Activated CD8-positive, alpha-beta memory T cell treated with anti-CD3 and anti-CD28 coated beads for 4 hours (primary cell): ENCODE results near the gene ANGPT4.

ENCODE experiments used
- DNase-seq, 2 donors: peaks; one replicate each; pipeline ENCODE4 v3.0.0-alpha.2; 2020; ENCODE audit warnings: low read depth in 2 of 2

ANGPT4 gene

GRCh38 chr20:825710-826421 is 90.3 kb downstream of the ANGPT4 start:
- no peak for DNase-seq

GRCh38 chr20:824916-825315 is 91.2 kb downstream of the ANGPT4 start:
- DNase-seq = no peak

GRCh38 chr20:824490-824889 is 91.6 kb downstream of the ANGPT4 start:
- DNase-seq = no peak

- no peak for DNase-seq
Observed at GRCh38 chr20:823574-823902, 92.6 kb downstream of the ANGPT4 start.

- no peak for DNase-seq
Observed at GRCh38 chr20:822651-823573, 93.2 kb downstream of the ANGPT4 start.

GRCh38 chr20:821731-822065 is 94.4 kb downstream of the ANGPT4 start:
- DNase-seq = no peak

- no peak for DNase-seq
Observed at GRCh38 chr20:821046-821730, 94.9 kb downstream of the ANGPT4 start.

GRCh38 chr20:820323-820953 is 95.7 kb downstream of the ANGPT4 start:
- no peak for DNase-seq
